Occipital lobe (tissue), 2 donors: ENCODE data around the gene LTA4H. TPM values are rescaled to one million over a fixed set of nuclear protein-coding genes. Genes with fewer than 3 reads are reported as not detected.
A peak's percentile ranks its signal among the peaks of the same experiment; 100 is the strongest.
"Not testable (repeated sequence)": the region's sequence is repeated elsewhere in the genome, so short reads cannot be mapped to it uniquely, and the experiment has no call there.

ENCODE experiments used
- DNase-seq: peaks from one replicate; lab custom pipeline; 2025; lab: John Stamatoyannopoulos, UW
- total RNA-seq: library from RNA; depleted of rRNA; stranded (reverse); fragments of >200 nt; gene quantifications from one replicate; pipeline ENCODE4 v1.2.3, GENCODE V29; 2014

LTA4H gene
- total RNA-seq = 38.5 TPM

DNA sequence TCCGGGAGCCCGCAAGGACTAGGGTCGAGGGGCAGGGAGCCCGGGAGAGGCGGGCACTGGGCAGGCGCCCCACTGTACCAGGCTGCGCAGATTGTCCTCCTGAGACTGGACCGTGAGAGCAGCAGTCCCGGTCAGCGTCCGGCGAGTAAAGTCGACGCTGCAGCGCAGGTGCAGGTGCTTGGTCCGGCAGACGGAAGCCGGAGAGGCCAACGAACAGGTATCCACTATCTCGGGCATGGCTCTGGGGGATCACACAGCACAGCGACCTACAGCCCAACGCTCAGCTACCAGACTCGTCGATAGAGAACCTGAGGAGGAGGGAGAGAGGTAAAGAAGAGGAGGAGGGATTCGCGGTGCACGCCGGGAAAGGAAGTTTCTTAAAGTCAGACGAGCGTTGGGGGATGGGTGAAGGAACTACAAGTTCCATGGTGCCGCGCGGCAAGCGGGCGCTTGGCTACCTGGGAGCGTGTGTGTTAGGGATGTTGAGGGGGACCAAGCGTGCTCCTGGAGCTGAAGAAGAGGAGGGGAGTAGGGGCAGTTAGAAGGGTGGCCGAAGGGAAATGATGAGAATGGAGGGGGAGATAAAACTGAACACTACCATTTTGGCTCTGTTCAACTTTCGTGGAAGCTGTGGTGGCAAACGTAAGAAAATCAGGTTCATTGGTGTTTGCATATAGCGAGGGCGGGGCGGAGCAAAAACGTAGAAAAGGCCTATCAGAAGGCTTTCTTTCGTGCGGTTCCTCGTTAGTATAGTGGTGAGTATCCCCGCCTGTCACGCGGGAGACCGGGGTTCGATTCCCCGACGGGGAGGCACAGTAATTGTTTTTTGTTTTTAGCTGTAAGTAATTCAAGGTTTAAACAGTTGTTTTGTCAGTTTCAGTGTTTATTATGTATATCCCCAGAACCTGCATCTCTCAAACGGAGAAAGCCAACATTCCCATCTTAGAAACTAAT is at the start of gene LTA4H:
TSS of gene LTA4H (minus strand) at position 305 of the 954 bp plus-strand sequence. CDS start at position 237, 68 bp downstream.
- DNase-seq = peak; percentile 94

DNA sequence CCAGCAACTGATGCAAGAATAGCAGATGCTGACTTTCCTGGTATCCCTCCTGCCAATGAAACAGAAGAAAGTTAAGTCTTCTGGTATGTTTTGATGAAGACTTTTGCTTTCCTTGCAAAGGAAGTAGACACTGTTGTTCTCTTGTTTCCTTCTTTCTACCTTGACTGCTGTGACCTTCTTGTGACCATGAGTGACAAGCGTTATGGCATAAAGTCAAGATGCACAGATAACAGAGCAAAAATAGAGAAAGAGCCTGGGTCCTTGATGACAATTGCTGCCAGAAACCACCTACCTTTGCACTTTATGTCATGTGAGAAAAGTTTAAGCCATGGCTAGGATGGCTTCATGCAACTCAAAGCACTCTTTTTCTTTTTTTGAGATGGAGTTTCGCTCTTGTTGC is 49.2 kb upstream of the LTA4H start:
- DNase-seq = no peak

DNA sequence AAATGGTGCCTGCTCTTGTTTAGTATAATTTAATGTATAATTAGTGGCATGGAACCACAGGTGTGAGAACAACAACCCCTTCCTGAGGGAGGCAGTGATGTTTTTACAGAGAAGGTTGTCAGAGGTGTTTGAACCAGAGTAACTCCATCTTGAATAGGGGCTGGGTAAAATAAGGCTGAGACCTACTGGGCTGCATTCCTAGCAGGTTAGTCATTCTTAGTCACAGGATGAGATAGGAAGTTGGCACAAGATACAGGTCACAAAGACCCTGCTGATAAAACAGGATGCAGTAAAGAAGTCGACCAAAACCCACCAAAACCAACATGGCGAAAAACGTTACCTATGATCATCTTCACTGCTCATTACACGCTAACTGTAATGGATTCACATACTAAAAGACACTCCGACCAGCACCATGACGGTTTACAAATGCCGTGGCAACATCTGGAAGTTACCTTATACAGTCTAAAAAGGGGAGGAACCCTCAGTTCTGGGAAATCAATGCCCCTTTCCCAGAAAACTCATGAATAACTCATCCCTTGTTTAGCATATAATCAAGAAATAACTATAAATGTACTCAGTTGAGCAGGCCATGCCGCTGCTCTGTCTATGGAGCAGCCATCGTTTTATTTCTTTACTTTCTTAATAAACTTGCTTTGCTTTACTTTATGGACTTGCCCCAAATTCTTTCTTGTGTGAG is 47.8 kb upstream of the LTA4H start:
- DNase-seq = no peak

DNA sequence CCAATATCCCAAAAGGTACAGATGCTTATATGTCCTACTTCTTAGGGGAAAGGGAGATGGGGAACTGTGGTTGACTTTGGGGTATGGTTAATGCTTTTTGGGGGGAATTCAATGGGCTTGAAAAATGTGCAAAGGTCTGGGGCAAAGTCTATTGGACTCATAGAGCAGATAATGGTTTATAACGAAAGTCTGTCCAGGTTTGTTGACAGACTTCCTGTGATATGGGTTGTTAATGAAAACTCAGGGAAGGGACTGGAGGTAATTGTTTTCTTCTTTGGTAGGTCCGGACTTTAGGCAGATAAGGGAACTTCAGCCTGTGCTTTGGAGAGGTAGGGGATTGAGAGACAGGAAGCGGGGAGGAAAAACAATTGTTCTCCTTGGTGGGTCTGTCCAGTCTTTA is 46.2 kb upstream of the LTA4H start:
- DNase-seq = no peak

DNA sequence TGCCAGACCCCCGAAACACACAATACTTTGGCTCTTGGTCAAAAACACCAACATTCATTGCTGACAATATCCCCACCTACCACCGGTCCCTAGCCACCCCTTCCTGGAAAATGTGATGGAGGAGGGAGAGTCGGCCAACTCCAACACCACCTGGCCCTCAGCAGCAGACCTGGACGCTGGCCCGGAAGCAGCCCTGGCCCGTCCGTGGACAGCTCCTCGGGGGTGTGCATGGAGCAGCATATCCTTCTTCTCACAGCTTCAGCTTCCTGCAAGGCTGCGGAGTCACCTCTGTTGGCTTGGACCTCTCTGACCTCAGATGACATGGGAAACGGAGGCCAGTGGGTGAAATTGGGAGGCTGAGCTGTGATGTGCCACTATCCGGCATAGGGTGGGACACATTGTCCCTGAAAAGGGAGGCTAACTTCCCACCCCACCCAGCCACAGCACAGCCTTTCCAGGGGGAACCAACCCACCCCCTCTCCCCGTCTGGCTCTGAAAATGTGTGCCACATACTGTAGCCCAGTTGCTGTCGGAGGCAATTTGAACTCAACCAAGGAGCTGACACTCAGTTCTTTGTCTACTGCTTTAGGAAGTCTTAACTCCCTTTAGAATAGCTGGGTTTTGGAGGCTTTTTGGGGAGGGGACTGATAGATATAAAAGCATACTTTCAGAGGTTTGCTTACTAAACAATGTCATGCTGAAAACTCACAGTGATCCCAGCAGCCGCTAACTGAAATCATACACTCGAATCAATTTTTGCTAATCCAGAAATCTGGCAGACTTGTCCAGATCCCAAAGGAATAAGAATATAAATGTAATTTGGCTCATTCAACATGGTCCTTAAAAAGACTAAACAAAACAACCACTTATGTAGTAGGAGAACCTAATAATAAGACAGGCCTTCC is 43.1 kb upstream of the LTA4H start:
- DNase-seq = no peak

DNA sequence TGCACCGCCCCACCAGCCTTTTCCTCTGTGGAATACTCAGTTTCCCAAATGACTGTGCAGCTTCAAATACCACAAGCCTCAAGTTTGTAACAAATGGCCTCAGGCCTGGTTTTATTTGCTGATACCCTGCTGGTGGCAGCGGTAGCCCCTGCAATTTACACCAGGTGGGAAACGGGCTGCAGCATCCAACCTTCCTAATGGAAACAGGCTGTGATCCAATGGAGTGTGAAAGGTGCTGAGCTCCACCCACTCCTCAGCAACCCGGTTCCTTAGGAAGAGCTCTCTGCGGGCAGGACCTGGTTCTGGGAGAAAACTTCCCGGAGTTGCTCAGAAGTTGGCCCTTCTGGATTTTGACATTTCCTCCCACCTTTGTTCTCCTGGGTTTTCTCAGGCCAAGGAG is 41.7 kb upstream of the LTA4H start:
- no peak for DNase-seq

DNA sequence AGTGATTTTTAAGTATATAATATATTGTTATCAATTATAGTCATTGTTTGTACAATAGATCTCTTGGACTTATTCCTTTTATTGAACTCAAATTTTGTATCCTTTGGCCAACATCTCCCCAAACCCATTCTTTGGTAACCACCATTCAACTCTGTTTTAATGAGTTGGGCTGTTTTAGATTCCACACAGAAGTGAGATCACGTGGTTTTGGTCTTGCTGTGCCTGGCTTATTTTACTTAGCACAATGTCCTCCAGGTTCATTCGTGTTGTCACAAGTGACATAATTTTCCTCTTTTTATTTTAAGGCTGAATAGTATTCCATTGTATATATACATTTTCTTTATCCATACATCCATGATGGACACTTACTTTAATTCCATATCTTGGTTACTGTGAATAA is 40.2 kb upstream of the LTA4H start:
- DNase-seq = no peak

DNA sequence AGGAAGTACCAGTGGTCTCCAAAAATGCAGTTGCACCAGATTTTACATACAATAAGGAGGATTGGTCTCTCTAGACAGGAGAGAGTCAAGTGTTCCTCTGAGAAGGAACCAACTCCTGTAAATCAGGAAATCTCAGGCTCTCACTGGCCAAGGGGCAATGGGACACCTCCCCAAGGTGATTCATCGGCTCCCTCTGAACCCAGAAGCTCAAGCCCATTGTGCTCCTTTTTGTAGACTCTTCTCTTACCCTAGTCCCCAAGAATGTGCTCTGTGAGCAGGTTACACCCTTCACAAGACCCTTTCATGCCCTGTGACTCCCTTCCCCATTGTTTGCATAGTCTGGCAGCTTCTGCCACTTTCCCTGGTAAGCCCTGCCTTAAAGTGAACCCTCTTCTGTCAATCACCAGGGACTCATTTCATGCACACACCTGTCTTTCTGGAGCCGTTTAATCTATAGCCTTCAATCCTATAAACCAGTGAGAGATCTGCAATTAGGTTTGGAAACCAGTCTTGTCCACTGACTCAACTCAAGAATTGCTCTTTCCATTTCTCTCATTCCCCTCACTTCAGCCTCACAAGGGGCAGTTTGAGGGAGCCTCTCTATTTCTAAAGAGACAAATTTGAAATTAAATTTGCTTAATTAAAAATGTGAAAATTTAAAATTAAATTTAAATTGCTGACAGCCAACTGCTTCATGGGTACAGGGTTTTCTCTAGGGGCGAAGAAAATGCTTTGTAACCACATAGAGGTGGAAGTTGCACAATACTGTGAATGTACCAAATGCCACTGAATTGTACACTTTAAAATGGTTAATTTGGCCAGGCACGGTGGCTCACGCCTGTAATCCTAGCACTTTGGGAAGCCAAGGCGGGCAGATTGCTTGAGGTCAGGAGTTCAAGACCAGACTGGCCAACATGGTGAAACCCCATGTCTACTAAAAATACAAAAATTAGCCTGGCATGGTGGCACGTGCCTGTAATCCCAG is 38.3 kb upstream of the LTA4H start:
- DNase-seq = no peak

DNA sequence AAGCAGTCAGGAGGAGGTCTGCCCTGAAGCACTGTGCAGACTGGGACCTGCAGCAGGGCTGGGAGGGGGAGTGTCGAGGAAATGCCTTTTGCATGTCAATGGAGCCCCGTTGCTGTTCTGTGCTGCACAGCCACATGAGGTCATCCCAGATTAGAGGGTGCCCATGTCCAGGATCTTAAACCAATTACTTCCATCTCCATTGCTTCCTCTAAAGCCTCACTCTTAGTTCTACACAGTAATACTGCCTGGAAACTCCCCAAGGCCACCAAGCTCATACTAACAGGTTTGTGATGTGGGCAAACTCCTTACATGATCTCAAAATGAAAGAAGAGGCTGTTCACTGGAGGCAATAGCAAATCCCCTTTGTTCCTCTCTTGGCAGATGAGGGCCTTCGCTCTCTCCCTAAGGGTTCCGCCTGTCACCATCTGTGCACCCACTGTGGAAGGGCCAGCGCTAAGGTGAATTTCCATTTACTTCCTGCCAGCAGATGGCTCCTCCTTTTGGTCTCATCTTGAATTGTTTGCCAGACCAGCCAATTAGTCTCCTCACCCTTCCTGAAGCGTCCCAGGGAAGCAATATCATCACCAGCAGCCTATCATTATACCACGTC is 35.4 kb upstream of the LTA4H start:
- DNase-seq = no peak

DNA sequence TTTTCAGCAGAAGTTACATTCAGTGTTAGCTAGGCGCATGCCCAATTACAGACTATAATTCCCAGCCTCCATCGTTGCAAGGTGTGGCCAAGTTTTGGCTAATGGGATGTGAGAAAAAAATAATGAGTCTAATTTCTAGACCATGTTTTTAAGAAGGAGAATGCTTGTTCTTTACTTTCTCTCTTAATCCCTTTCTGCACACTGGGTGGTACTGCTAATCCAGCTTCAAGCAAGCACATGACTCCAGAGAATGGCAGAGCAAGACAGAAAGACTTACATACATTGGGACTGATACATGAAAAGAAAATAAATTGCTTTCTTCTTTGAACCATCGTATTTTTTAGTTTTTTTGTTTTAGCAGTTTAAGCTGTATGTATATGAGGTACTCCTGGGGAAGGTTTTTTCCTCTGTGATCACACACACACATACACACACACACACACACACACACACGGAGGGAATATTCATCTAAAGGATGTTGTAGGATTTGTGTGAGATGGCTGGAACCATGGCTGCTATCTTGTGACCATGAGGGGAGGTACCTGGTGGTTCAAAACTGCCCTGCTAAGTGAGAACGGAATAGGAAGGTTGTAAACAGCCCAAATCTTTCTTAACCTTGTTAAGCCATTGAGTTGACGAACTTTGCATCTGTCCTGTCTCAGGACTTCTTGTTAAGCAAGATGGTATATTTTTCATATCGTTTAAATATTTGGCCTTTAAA is 34.3 kb upstream of the LTA4H start:
- DNase-seq = no peak

DNA sequence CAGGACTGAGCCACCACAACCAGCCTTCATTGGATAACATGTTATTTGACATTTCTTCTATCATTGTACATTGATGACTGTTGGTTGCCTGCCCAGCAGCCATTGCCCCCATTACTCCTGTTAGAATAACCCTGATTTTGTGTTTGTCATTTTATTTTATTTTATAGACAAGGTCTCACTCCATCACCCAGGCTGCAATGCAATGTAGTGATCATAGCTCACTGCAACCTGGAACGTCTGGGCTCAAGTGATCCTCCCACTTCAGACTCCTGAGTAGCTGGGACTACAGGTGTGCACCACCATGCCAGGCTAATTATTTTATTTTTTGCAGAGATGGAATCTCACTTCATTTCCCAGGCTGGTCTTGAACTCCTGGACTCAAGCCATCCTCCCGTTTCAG is 33.2 kb upstream of the LTA4H start:
- DNase-seq = no peak

DNA sequence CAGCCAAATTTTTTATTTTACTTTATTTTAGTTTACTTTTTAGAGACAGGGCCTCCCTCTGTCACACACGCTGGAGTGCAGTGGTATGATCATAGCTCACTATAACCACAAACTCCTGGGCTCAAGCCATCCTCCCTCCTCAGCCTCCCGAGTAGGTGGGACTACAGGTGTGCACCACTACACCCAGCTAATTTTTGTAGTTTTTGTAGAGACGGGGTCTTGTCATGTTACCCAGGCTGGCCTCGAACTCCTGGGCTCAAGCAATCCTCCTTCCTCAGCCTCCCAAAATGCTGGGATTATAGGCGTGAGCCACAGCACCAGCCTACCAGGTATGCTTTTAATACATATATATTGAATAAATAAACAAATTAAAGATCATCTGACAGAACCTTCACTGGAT is 32.7 kb upstream of the LTA4H start:
- DNase-seq = no peak

DNA sequence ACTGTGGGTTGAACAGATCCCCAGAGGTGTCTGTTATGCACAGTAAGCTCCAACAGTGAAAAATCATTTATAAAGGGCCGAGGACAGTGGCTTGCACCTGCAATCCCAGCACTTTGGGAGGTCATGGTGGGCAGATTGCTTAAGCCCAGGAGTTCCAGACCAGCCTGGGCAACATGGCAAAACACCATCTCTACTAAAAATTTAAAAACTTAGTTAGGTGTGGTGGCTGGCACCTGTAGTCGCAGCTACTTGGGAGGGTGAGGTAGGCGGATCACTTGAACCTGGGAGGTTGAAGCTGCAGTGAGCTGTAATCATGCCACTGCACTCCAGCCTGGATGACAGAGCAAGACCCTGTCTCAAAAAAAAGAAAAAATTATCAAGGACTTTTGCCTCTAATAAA is 30.4 kb upstream of the LTA4H start:
- not testable (repeated sequence) for DNase-seq

DNA sequence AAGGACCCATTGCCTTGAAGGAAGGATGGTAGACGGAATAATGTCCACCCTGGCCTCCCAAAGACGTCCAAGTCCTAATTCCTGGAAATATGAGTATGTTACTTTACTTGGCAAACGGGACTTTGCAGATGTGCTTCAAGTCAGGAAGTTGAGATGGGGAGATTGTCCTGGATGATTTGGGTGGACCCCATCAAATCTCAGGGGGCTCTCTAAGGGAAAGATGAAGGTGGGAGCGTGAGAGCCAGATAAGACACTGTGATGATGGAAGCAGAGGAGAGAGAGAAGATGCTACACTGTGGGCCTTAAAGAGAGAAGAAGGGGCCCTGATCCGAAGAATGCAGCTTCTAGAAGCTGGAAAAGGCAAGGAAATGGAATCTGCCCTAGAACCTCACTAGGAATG is 29.6 kb upstream of the LTA4H start:
- DNase-seq = no peak

DNA sequence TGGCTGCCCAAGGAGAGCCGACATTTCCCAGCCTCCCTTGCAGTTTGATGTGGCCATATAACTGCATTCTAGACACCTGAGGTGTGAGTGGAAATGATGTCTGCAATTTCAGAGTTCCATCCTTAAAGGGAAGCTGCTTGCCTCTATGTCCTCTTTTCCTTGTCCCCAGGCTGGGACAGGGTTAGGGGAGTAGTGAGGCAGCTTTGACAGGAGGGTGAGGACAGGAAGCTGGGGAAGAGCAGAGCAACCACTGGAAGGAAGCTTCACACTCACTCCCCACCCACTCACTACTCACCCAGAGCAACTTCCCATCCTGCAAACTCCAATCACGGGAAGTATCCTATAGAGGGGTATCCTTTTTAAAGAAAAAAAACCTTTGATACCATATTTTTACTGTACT is 28.9 kb upstream of the LTA4H start:
- no peak for DNase-seq

DNA sequence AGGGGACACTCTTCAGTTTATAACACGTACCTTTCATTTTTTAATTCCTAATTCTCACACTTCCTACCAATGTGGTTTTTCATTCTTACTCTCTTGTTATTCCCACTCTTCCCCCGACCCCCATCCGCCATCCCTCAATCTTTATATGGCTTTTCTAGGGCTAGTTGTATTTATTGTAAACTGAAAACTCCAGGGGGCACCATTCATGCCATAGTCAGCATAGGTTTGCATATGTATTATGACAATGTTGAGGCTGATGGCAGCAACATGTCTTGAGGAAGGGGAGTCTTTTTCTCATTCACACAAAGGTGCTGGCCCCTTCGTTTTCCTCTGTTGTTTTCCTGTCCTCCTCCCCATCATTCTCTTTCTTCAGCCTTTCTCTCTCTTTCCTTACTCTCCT is 27.7 kb upstream of the LTA4H start:
- DNase-seq = no peak

DNA sequence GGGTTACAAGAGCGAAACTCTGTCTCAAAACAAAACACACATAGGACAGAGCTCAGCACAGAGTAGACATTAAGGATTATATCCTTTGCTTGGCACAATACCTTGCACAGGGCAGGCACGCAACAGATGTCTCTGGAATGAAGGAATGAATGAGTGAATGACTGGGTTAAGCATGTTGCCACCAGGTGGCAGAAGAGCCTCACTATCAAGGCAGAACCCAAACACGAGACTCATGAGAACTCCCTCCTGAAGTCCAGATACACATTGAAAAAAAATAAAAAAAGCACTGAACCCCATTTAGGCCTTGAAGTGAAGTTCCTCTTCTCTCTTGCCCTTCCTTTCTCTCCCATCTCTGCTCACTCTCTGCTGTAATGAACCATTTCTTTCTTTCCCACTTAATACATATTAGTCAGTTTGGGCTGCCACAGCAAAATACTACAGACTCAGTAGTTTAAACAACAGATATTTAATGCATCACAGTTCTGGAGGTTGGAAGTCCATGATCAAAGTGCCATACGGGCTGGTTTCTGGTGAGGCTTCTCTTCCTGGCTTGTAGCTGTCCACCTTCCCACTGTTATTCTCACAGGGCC is 26.6 kb upstream of the LTA4H start:
- DNase-seq = peak; percentile 12

DNA sequence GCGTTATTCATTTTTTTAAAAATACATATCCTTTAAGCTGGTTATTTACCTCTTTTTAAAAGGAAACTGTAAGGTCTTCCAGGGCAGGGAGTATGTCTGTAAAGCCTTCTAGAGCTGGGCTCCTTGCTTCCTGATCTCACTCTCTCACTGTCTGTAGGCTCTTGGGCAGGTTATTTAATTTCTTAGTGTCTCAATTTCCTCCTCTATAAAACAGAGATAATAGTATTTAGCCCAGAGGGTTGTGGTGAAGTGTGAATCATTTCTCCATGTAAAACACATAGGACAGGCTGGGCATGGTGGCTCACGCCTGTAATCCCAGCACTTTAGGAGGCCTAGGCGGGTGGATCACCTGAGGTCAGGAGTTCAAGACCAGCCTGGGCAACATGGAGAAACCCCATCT is 25.9 kb upstream of the LTA4H start:
- DNase-seq = no peak

DNA sequence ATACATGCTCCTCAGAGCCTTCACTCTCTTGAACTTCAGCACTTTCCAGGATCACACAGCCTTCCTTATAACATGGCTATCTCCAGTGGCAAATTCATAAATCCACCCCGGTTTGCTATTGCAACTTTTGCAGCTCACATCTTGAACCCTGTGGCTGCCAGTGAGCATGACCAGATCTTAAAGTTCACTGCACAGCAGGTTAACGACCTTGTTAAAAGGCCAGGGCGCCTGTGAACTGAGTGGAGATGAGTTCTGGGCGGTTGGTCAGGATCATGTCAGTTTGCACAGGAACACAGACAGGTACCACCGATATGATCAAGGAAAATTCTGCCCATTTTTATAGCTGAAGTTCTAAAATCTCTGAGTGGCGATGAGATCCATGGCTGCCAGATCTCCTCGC is 24.7 kb upstream of the LTA4H start:
- DNase-seq = no peak
